Right atrium auricular region (tissue), 2 donors: ENCODE data around the gene SPARC. TPM values are rescaled to one million over a fixed set of nuclear protein-coding genes. Genes with fewer than 3 reads are reported as not detected.
"Not testable (repeated sequence)": the region's sequence is repeated elsewhere in the genome, so short reads cannot be mapped to it uniquely, and the experiment has no call there.

Source experiments
- DNase-seq: peaks from one replicate; pipeline ENCODE4 v3.0.0-alpha.2; 2019; ENCODE audit warnings: low spot score
- H3K27ac ChIP-seq, 2 donors: fragments of 200-600 bp; sonication (generic); 1 replicate in 1 of 2; 2 replicates in 1 of 2; pipeline ENCODE4 v1.5.1; 2016 to 2019
- H3K27me3 ChIP-seq, 2 donors: fragments of 200-600 bp; sonication (generic); one replicate each; pipeline versions ENCODE4 v1.5.1 to v1.6.0; 2017 to 2019
- H3K36me3 ChIP-seq: fragments of 200-600 bp; sonication (generic); one replicate; pipeline ENCODE4 v1.5.1; 2016
- H3K4me1 ChIP-seq, 2 donors: fragments of 200-600 bp; sonication (generic); one replicate each; pipeline versions ENCODE4 v1.5.1 to v1.6.0; 2017 to 2019
- H3K4me3 ChIP-seq, 2 donors: fragments of 200-600 bp; sonication (generic); 1 replicate in 1 of 2; 2 replicates in 1 of 2; pipeline ENCODE4 v1.5.1; 2017 to 2019; ENCODE audit warnings: mild to moderate bottlenecking in 1 of 2, moderate library complexity in 1 of 2
- H3K9me3 ChIP-seq, 2 donors: fragments of 200-600 bp; sonication (generic); one replicate each; pipeline ENCODE4 v1.5.1; 2019
- CTCF ChIP-seq, 2 donors: fragments of 200-600 bp; sonication (generic); IDR thresholded peaks; one replicate each; pipeline ENCODE4 v1.5.1; 2019; ENCODE audit warnings: antibody characterized with exemption in 2 of 2
- total RNA-seq, 2 donors: library from RNA; depleted of rRNA; stranded (reverse); fragments of >200 nt; gene quantifications; one replicate each; pipeline ENCODE4 v1.1.0, GENCODE V29; 2016

The SPARC gene
- total RNA-seq, result 100 to 1,000 TPM; 292 to 567 TPM

GRCh38 chr5:151686674-151687407 is at the start of gene SPARC:
Gene SPARC, minus strand, starts transcription at chr5:151686915. Its CDS starts 10,727 bp downstream, at chr5:151676188.
- no peaks in the 10 kb centered on the region for H3K36me3 ChIP-seq
- H3K9me3 ChIP-seq, result no peaks in the 10 kb centered on the region
- H3K4me3 ChIP-seq, result peak within 1 kb of the TSS; percentile 63 to 68
- H3K27me3 ChIP-seq, result no peaks in the 10 kb centered on the region
- H3K4me1 ChIP-seq, result peaks cover 0 to 47% of the 10 kb centered on the region in 2 donors
- H3K27ac ChIP-seq, result peak within 1 kb of the TSS; percentile 82 to 92
- TF ChIP-seq CTCF (IDR thresholded peaks at IDR 0.05), result peak in 1 of 2 donors; percentile 23
- peak; percentile 94 for DNase-seq

DNA sequence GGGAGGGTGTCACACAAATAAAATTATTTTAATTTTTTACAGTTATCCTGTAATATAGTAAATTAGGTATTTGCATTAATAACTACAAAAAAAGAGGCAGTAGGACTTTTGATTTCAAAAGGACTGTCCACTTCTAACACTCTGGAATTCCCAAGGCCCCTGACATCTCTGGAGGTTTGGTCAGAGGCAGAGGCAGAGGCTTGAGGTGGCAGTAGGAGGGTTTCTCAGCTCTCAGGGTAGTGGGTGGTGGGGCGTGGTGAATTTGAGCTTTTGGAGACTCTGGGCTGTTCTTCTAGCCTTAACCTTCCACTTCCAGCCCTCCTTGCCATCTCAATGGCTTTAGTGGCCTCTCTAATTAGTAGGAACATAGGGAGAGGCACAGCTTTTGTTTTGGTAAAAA is 48.9 kb upstream of the SPARC start:
- H3K4me3 ChIP-seq, result no peak overlapping the region
- H3K4me1 ChIP-seq, result peaks cover 0 to 17% of the 10 kb centered on the region in 2 donors
- no peak for DNase-seq
- no peaks in the 10 kb centered on the region for H3K27me3 ChIP-seq
- no peaks in the 10 kb centered on the region for H3K9me3 ChIP-seq
- no peak for TF ChIP-seq CTCF (IDR thresholded peaks at IDR 0.05)
- no peaks in the 10 kb centered on the region for H3K36me3 ChIP-seq
- no peak overlapping the region for H3K27ac ChIP-seq

DNA sequence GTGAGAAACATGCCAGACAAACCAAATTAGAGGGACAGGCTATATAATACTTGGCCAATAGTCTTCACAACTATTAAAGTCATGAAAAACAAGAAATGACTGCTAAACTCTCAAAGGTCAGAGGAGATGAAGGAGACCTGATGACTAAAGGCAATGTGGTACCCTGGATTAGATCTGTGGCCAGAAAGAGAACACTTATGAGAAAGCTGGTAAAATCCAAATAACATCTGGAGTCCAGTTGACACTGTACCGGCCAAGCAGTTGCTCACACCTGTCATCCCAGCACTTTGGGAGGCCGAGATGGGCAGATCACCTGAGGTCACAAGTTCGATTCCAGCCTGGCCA is 47.3 kb upstream of the SPARC start:
- no peaks in the 10 kb centered on the region for H3K36me3 ChIP-seq
- no peak for TF ChIP-seq CTCF (IDR thresholded peaks at IDR 0.05)
- DNase-seq, result no peak
- peaks cover 0 to under 1% of the 10 kb centered on the region in 2 donors for H3K4me1 ChIP-seq
- no peaks in the 10 kb centered on the region for H3K27me3 ChIP-seq
- H3K4me3 ChIP-seq, result no peak overlapping the region
- H3K27ac ChIP-seq, result no peak overlapping the region
- peaks cover 0 to 11% of the 10 kb centered on the region in 2 donors for H3K9me3 ChIP-seq

DNA sequence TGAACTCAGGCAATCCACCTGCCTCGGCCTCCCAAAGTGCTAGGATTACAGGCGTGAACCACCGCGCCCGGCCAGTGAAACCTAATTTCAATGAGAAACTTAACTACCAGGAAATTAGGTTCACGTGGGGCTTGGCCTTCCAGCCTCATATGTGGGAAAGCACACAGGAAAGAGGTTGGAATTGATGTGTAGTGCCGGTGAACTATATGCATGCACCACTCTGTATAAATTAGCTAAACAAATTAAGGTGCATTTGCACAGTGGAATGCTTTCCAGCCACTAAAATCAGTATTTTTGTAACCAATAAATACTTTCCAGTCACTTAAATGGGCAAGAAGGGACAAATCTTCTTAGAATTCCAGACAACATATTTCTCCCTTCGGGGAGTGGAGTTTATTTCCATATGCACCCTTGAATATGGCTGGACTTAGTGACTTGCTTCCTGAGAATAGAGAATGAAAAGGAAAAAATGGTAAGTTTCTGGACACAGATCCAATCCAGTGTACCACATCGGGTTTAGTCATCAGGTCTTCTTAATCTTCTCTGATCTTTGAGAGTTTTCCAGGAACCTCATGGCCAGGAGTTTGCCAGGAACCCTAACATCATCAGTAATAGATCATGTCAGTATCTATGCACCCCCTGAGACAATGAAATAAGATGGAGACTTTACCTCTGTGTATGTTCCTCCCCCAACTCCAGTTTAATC is 46.8 kb upstream of the SPARC start:
- TF ChIP-seq CTCF (IDR thresholded peaks at IDR 0.05), result no peak
- Histone ChIP-seq H3K4me1 (no peaks in the 10 kb centered on the region), H3K9me3 (peaks cover 0 to 11% of the 10 kb centered on the region in 2 donors), H3K36me3 (no peaks in the 10 kb centered on the region), H3K27me3 (no peaks in the 10 kb centered on the region), H3K4me3 (no peak overlapping the region), H3K27ac (no peak overlapping the region)
- DNase-seq, result no peak

GRCh38 chr5:151730381-151730780 is 43.7 kb upstream of the SPARC start:
- Histone ChIP-seq H3K4me1 (no peaks in the 10 kb centered on the region), H3K4me3 (no peak overlapping the region), H3K27me3 (no peaks in the 10 kb centered on the region), H3K9me3 (peaks cover 0 to 11% of the 10 kb centered on the region in 2 donors), H3K27ac (no peak overlapping the region), H3K36me3 (no peaks in the 10 kb centered on the region)
- TF ChIP-seq CTCF (IDR thresholded peaks at IDR 0.05), result no peak
- no peak for DNase-seq

DNA sequence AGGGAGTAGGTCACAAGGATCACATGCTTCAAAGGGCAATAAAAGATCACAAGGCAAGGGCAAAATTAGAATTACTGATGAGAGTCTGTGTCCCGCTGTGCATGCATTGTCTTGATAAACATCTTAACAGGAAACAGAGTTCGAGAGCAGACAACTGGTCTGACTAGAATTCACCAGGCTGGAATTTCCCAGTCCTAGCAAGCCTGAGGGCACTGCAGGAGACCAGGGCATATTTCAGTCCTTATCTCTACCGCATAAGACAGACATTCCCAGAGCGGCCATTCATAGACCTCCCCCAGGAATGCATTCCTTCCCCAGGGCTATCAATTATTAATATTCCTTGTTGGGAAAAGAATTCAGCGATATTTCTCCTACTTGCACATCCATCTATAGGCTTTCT is 42.9 kb upstream of the SPARC start:
- not testable (repeated sequence) for H3K36me3 ChIP-seq, H3K27ac ChIP-seq, H3K27me3 ChIP-seq, DNase-seq, H3K4me1 ChIP-seq, H3K4me3 ChIP-seq
- H3K9me3 ChIP-seq, result peaks cover 0 to 11% of the 10 kb centered on the region in 2 donors
